Heart left ventricle (tissue), 16 donors: ENCODE data around the gene FMO4. TPM values are rescaled to one million over a fixed set of nuclear protein-coding genes. Genes with fewer than 3 reads are reported as not detected.

Source experiments
- ATAC-seq, 4 donors: fragments of 200-7000 bp; cut with Tn5 transposase; one replicate each; pipeline ENCODE4 v1.9.1; 2020 to 2022; ENCODE audit warnings: moderate library complexity in 4 of 4, mild to moderate bottlenecking in 3 of 4, moderate number of reproducible peaks in 1 of 4
- DNase-seq, 5 donors: peaks; one replicate each; pipeline ENCODE4 v3.0.0-alpha.2; 2020
- H3K27ac ChIP-seq, 12 donors: fragments of 200-600 bp; sonication (generic) in 4 of 12; one replicate each; pipeline versions ENCODE4 v1.5.0 to v1.8.0; 2016 to 2022; ENCODE audit warnings: mild to moderate bottlenecking in 2 of 12
- H3K27me3 ChIP-seq, 9 donors: fragments of 200-600 bp; sonication (generic) in 2 of 9; one replicate each; pipeline versions ENCODE4 v1.5.1 to v1.8.0; 2016 to 2022; ENCODE audit warnings: mild to moderate bottlenecking in 3 of 9
- H3K36me3 ChIP-seq, 9 donors: fragments of 200-600 bp; sonication (generic) in 2 of 9; one replicate each; pipeline versions ENCODE4 v1.5.0 to v1.8.0; 2018 to 2022; ENCODE audit warnings: mild to moderate bottlenecking in 2 of 9
- H3K4me1 ChIP-seq, 12 donors: fragments of 200-600 bp; sonication (generic) in 4 of 12; one replicate each; pipeline versions ENCODE4 v1.5.0 to v1.8.0; 2016 to 2022; ENCODE audit warnings: mild to moderate bottlenecking in 3 of 12
- H3K4me3 ChIP-seq, 12 donors: fragments of 200-600 bp; sonication (generic) in 4 of 12; one replicate each; pipeline versions ENCODE4 v1.5.0 to v1.8.0; 2017 to 2022; ENCODE audit warnings: mild to moderate bottlenecking in 9 of 12, moderate library complexity in 4 of 12
- H3K9me3 ChIP-seq, 12 donors: fragments of 200-600 bp; sonication (generic) in 4 of 12; one replicate each; pipeline versions ENCODE4 v1.5.0 to v1.8.0; 2016 to 2022; ENCODE audit warnings: mild to moderate bottlenecking in 1 of 12
- POLR2A ChIP-seq, 2 donors: fragments of 450-650 bp; IDR thresholded peaks; one replicate each; pipeline ENCODE4 v1.6.1; 2017; ENCODE audit warnings: antibody characterized with exemption in 2 of 2, mild to moderate bottlenecking in 2 of 2, moderate library complexity in 2 of 2
- WGBS, 4 donors: extraction: QIAGEN DNeasy Blood & Tissue Kit in 2 of 4; methylation state at CpG; one replicate each; pipeline versions ENCODE4 v1.1.5 to v1.1.7; 2013 to 2018; 5-methylcytosine and 5-hydroxymethylcytosine counted together
- intact Hi-C, 10 donors: fragments of 100-400 bp; cut with DNase I; formaldehyde crosslinking; loops; one replicate each; pipeline versions ENCODE4 v1.11.1 to v1.14.2; 2022
- polyA plus RNA-seq, 2 donors: library from polyadenylated mRNA; stranded (reverse); fragments of 200-250 nt; gene quantifications; one replicate each; pipeline ENCODE4 v1.2.3, GENCODE V29; 2013
- total RNA-seq, 9 donors: library from RNA; depleted of rRNA in 2 of 9; stranded (reverse); fragments of >200 nt in 2 of 9; fragmentation: NEBNext Ultra II Directional in 3 of 9; extraction: Animal tissue kit (Norgen Biotek cat#: 25700) in 3 of 9; gene quantifications; one replicate each; pipeline versions ENCODE4 v1.1.0 to v1.2.4, GENCODE V29; 2016 to 2023
- TF ChIP-seq, protein P1 (sequence below), 12 donors: fragments of 200-600 bp; sonication (generic) in 4 of 12; IDR thresholded peaks; one replicate each; pipeline versions ENCODE4 v1.5.0 to v1.8.0; 2018 to 2022; ENCODE audit warnings: antibody characterized with exemption in 12 of 12, mild to moderate bottlenecking in 5 of 12
- donor health status: ischemic (EF 13 %, LVEDD 7.1; RV severe dilation, severe dysfunction).
- donor health status: healthy with polysubstance abuse.
- donor health status: DM: no; HTN: yes; CAD: no.
- donor health status: DM: no; HTN: no; CAD: no.
- donor health status: ischemic (EF 25% LVEDD 6.9; RV normal size, moderate dysfunction).
- donor health status: ischemic (EF 25% LVEDD 5.7; RV mildly dilated, moderate dysfunction).
- donor health status: healthy.
- donor health status: DM: yes; HTN: yes; CAD: no.
- donor health status: ischemic (EF 35%, LVEDD 5.7; RV mildly dilated, moderate dysfunction).
- donor health status: nonischemic (EF 11% LVEDD 7.7; RV severe dilation, severe dysfunction).
- donor health status: DM: yes; HTN: yes; CAD: no.
- donor health status: PGD.
- donor health status: ischemic (EF 29% LVEDD 5.4; RV normal size, mild dysfunction).
- donor health status: nonischemic (EF 23%, LVEDD 6.1; RV moderate dilation, normal function).

FMO4 gene
- total and polyA plus RNA-seq, 11 donors: 1.9 to 10.1 (median 4.9) TPM

DNA sequence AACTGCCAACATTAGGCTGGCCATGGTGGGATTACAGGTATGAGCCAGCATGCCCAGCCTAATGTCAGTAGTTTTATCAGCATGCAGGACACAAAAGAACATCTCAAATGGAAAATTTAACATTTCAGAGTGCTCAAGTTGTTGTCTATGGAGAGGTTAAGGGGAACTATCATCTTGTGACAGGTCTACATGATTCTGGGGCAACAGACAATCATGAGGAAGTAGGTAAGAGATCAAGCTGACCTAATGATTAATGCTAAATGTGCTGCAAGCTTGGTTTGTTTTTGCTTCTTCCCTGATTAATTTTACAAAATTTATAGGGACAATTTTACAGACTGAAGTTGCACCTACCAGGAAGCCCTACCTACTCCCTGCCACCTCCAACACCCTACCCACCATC is 36.6 kb downstream of the FMO4 start:
- Histone ChIP-seq H3K4me3 (no peak overlapping the region), H3K4me1 (no peaks in the 10 kb centered on the region), H3K9me3 (peaks cover 0 to 11% (median 0%) of the 10 kb centered on the region in 12 donors), H3K36me3 (no peaks in the 10 kb centered on the region), H3K27ac (no peak overlapping the region), H3K27me3 (no peaks in the 10 kb centered on the region)
- intact Hi-C loops: no loop called here
- TF ChIP-seq, protein P1, sequence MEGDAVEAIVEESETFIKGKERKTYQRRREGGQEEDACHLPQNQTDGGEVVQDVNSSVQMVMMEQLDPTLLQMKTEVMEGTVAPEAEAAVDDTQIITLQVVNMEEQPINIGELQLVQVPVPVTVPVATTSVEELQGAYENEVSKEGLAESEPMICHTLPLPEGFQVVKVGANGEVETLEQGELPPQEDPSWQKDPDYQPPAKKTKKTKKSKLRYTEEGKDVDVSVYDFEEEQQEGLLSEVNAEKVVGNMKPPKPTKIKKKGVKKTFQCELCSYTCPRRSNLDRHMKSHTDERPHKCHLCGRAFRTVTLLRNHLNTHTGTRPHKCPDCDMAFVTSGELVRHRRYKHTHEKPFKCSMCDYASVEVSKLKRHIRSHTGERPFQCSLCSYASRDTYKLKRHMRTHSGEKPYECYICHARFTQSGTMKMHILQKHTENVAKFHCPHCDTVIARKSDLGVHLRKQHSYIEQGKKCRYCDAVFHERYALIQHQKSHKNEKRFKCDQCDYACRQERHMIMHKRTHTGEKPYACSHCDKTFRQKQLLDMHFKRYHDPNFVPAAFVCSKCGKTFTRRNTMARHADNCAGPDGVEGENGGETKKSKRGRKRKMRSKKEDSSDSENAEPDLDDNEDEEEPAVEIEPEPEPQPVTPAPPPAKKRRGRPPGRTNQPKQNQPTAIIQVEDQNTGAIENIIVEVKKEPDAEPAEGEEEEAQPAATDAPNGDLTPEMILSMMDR (IDR thresholded peaks at IDR 0.05): no peak
- no peak for TF ChIP-seq POLR2A (IDR thresholded peaks at IDR 0.05)
- no peak for ATAC-seq
- DNase-seq: no peak

DNA sequence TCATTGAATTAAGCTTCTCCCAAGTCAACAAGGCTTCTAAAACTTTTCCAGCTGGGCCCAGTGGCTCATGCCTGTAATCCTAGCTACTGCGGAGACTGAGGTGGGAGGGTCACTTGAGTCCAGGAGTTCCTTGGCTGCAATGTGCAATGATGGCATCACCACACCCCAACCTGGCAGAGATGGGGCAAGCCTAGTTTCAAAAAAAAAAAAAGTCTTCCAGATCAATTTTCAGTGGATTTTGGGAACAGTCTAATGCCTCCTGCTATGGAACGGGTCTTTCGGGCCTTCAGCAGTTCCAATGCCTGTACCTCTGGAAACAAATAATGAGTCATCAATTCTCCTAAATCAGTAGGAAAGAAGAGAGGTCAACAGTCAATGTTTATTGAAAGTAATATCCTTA is 38.0 kb downstream of the FMO4 start:
- no peaks in the 10 kb centered on the region for H3K9me3 ChIP-seq
- H3K27ac ChIP-seq: no peak overlapping the region
- H3K4me1 ChIP-seq: no peaks in the 10 kb centered on the region
- intact Hi-C loops: no loop called here
- 67 to 96% (median 78%) methylated on average over 3 of the region's 3 CpGs for WGBS, 4 donors
- H3K36me3 ChIP-seq: no peaks in the 10 kb centered on the region
- H3K4me3 ChIP-seq: no peak overlapping the region
- no peak for ATAC-seq
- no peak for DNase-seq
- TF ChIP-seq POLR2A (IDR thresholded peaks at IDR 0.05): no peak
- TF ChIP-seq, protein P1 (IDR thresholded peaks at IDR 0.05): no peak
- H3K27me3 ChIP-seq: no peaks in the 10 kb centered on the region

DNA sequence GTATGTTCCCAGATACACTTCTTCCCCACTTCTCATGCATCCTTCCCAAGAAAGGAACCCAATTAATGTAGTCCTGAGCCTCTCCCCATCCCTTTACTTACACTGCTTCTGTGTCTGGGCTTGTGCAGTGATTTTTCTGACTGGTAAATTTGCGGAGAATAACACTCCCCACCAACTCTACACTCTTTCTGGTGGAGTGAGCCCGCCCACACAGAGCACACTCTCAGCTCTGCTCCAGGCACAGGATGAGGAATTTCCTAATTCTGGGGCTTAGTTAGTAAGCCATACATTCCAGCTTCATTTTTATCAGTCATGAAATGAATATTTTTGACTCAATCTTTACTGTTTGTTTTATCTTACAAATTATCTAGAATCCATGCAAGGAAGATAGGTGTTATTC is 38.6 kb downstream of the FMO4 start:
- Histone ChIP-seq H3K36me3 (no peaks in the 10 kb centered on the region), H3K27ac (no peak overlapping the region), H3K4me3 (no peak overlapping the region), H3K4me1 (no peaks in the 10 kb centered on the region), H3K27me3 (no peaks in the 10 kb centered on the region), H3K9me3 (no peaks in the 10 kb centered on the region)
- ATAC-seq: no peak
- intact Hi-C loops: no loop called here
- no peak for DNase-seq
- no peak for TF ChIP-seq POLR2A (IDR thresholded peaks at IDR 0.05)
- TF ChIP-seq, protein P1 (IDR thresholded peaks at IDR 0.05): no peak
- 82 to 93% (median 87%) methylated on average over 2 of the region's 2 CpGs for WGBS, 4 donors

DNA sequence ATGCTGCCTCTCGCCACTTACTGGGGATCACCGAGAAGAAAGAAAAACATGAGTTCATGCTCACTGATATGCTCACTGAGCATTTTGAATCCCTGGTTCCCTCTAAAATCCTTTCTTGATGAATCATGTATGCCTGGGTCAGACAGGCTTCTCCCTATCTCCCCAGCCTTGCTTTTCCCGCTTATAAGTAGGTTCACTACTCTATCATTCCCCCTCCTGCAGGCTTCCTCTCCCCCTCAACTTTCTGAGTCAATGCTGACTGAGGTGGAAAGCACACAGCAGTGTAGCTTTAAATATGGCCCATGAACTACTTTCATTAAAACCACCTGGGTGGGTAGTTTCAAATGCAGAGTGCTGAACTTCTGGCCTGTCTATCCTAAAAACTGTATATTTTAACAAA is 41.7 kb downstream of the FMO4 start:
- H3K27ac ChIP-seq: no peak overlapping the region
- H3K4me1 ChIP-seq: no peaks in the 10 kb centered on the region
- H3K36me3 ChIP-seq: no peaks in the 10 kb centered on the region
- DNase-seq (no peak), ATAC-seq (no peak)
- WGBS, 4 donors: 59 to 78% (median 74%) methylated on average over 3 of the region's 3 CpGs
- H3K9me3 ChIP-seq: no peaks in the 10 kb centered on the region
- H3K4me3 ChIP-seq: no peak overlapping the region
- intact Hi-C loops: no loop called here
- no peak for TF ChIP-seq POLR2A (IDR thresholded peaks at IDR 0.05)
- TF ChIP-seq, protein P1 (IDR thresholded peaks at IDR 0.05): no peak
- no peaks in the 10 kb centered on the region for H3K27me3 ChIP-seq
